Activated CD8-positive, alpha-beta T cell treated with anti-CD3 and anti-CD28 coated beads, Interleukin-2, amount 10 ng/mL, durations not matched to agents 7 days and 5 days (primary cell): Measurements from ENCODE around the gene JADE2. TPM values are rescaled to one million over a fixed set of nuclear protein-coding genes. Genes with fewer than 3 reads are reported as not detected.

Source experiments
- ATAC-seq: fragments of 150-1000 bp; cut with Tn5 transposase; one replicate; pipeline ENCODE4 v1.10.0; 2021; ENCODE audit warnings: moderate library complexity
- CTCF ChIA-PET: fragments of 350-600 bp; sonication (Branson Sonifier 250); formaldehyde crosslinking; loops from one replicate; lab custom pipeline; 2021; ENCODE audit warnings: antibody characterized with exemption; lab: Charles Lee
- POLR2A ChIA-PET: fragments of 350-600 bp; sonication (Branson Sonifier 250); formaldehyde crosslinking; loops from one replicate; lab custom pipeline; 2021; ENCODE audit warnings: antibody characterized with exemption; lab: Charles Lee
- DNase-seq: peaks from one replicate; pipeline ENCODE4 v3.0.0-alpha.2; 2020
- H3K27ac Mint-ChIP-seq: one replicate; pipeline ENCODE4 v1.8.0; 2021; ENCODE audit warnings: mild to moderate bottlenecking, mixed read lengths
- H3K27me3 Mint-ChIP-seq: one replicate; pipeline ENCODE4 v1.8.0; 2021; ENCODE audit warnings: low read depth, mixed read lengths
- H3K36me3 Mint-ChIP-seq: one replicate; pipeline ENCODE4 v1.8.0; 2021; ENCODE audit warnings: low read depth, mixed read lengths
- H3K4me1 Mint-ChIP-seq: one replicate; pipeline ENCODE4 v1.8.0; 2021; ENCODE audit warnings: low read depth, mixed read lengths
- H3K4me3 Mint-ChIP-seq: one replicate; pipeline ENCODE4 v1.8.0; 2021; ENCODE audit warnings: mild to moderate bottlenecking, mixed read lengths
- H3K9me3 Mint-ChIP-seq: one replicate; pipeline ENCODE4 v1.8.0; 2022; ENCODE audit warnings: mixed read lengths; ENCODE audit not compliant: insufficient read depth
- total RNA-seq, 2 experiments: library from RNA; stranded (reverse); gene quantifications; one replicate each; pipeline ENCODE4 v1.2.3, GENCODE V29; 2021

JADE2 gene
- total RNA-seq, 2 experiments from 2014 or later = 79.9 to 86.0 TPM

DNA sequence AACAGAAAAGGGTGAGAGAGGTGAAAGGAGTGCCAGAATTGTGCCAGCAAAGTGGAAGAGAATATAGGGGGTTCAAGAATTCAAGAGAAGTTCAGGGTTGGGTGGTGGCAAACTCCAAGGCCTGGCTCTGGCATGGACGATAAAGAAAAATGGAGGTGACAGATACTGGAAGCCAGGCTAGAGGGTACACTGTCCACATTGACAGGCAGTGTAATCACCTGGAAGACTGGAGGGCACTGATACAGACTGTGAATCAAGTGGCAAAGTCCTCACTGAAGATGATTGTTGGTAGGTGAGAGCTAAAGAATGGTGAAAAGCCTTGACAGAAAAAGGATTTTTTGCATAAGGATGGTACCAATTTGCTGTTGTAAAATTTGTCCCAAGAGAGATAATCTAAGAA, 100.1 kb downstream of the JADE2 start:
- CTCF ChIA-PET = interaction anchor here (0.8 to 1.5 kb wide), 3 partner anchors 38 to 227 kb away, joined by 3 to 4 read pairs (median 3); no protein-coding TSS in a partner anchor

DNA sequence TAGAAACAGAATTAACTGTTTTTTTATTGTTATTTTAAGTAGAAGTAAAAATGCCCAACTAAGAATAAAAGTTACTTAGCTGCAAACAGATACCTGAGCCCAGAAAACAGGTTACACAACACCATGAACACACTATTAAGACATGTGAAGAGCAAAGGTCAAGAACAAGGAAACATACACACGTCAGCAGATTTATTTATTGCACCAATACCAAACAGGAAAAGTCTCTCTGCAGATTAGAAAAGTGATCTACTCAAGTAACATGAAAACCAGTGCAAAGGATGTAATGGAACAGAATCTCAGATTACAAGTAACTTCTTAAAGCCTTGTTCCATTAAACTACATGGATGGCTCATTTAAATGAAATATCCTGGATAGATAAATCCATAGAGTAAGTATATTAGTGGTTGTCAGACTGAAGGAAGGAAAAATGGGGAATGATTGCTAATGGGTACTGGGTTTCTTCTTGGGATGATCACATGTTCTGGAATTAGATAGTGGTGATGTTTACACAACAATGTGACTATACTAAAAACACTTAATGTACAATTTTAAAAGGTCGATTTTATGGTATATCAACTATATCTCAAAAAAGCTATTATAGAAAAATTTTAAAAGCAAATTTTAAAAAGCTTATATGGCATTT, 101.0 kb downstream of the JADE2 start:
- CTCF ChIA-PET = interaction anchor here (0.8 kb wide), 1 partner anchor 48 kb away, joined by 3 read pairs; no protein-coding TSS in a partner anchor
- Mint-ChIP-seq H3K27me3 (no peaks in the 10 kb centered on the region), H3K27ac (no peak overlapping the region), H3K9me3 (no peaks in the 10 kb centered on the region), H3K4me1 (peaks cover 17% of the 10 kb centered on the region), H3K36me3 (peaks cover 23% of the 10 kb centered on the region), H3K4me3 (no peak overlapping the region)
- no peak for ATAC-seq
- no peak for DNase-seq
- POLR2A ChIA-PET = interaction anchor here (0.7 kb wide), 1 partner anchor 165 kb away, joined by 4 read pairs; no protein-coding TSS in a partner anchor

More for the DNA sequence above, 100.1 kb downstream of the JADE2 start:
- no peaks in the 10 kb centered on the region for H3K27me3 Mint-ChIP-seq
- H3K9me3 Mint-ChIP-seq = no peaks in the 10 kb centered on the region
- H3K4me1 Mint-ChIP-seq = peaks cover 10% of the 10 kb centered on the region
- ATAC-seq (no peak), DNase-seq (no peak)
- POLR2A ChIA-PET = no interaction called here
- peaks cover 28% of the 10 kb centered on the region for H3K36me3 Mint-ChIP-seq
- no peak overlapping the region for H3K4me3 Mint-ChIP-seq
- no peak overlapping the region for H3K27ac Mint-ChIP-seq

Other genes with a start within 250 kb of the JADE2 start
- gene CDKL3, start 158.5 kb upstream of the JADE2 start, total RNA-seq = 1 to 10 TPM in 1 of 2 experiments, under 1 TPM in 1; 0.53 to 1.2 TPM
- 10 to 100 TPM; 83.0 to 87.6 TPM for gene UBE2B, start 154.1 kb upstream of the JADE2 start, total RNA-seq
- 10 to 100 TPM; 31.3 to 32.5 TPM for gene CDKN2AIPNL, start 113.8 kb upstream of the JADE2 start, total RNA-seq
- gene SAR1B, start 107.2 kb downstream of the JADE2 start, total RNA-seq = 10 to 100 TPM; 51.2 to 56.4 TPM
- 10 to 100 TPM; 20.8 to 22.6 TPM for gene SEC24A, start 123.1 kb downstream of the JADE2 start, total RNA-seq
- 10 to 100 TPM; 23.1 TPM for gene CAMLG, start 212.9 kb downstream of the JADE2 start, total RNA-seq
- 10 to 100 TPM; 69.6 to 72.8 TPM for gene DDX46, start 233.1 kb downstream of the JADE2 start, total RNA-seq